B cell (primary cell): ENCODE results near the gene RUVBL1. TPM values are rescaled to one million over a fixed set of nuclear protein-coding genes. Genes with fewer than 3 reads are reported as not detected.

Source experiments
- ATAC-seq: fragments of 200-7000 bp; cut with Tn5 transposase; one replicate; pipeline ENCODE4 v1.10.0; 2021; ENCODE audit warnings: low read depth, mild to moderate bottlenecking, moderate number of reproducible peaks, moderate library complexity
- CTCF ChIA-PET: fragments of 350-600 bp; sonication (Branson Sonifier 250); formaldehyde crosslinking; loops from one replicate; lab custom pipeline; 2021; ENCODE audit warnings: antibody characterized with exemption, inconsistent platforms; lab: Charles Lee
- POLR2A ChIA-PET: fragments of 350-600 bp; sonication (Branson Sonifier 250); formaldehyde crosslinking; loops from one replicate; lab custom pipeline; 2021; ENCODE audit warnings: antibody characterized with exemption; lab: Charles Lee
- DNase-seq: peaks from one replicate; pipeline ENCODE4 v3.0.0; 2013
- H2AFZ ChIP-seq: 2 replicates; pipeline ENCODE4 v1.6.1; 2012; ENCODE audit warnings: mild to moderate bottlenecking, low read depth, low read length; ENCODE audit not compliant: insufficient read depth, poor library complexity, severe bottlenecking
- H3K27ac ChIP-seq, 2 donors: 1 replicate in 1 of 2; 2 replicates in 1 of 2; pipeline ENCODE4 v1.5.1; 2012 to 2013; ENCODE audit warnings: low read length in 2 of 2, mild to moderate bottlenecking in 2 of 2, moderate library complexity in 1 of 2
- H3K27me3 ChIP-seq, 4 experiments: fragments of 200-600 bp in 1 of 4; sonication (generic) in 1 of 4; replicated peaks in 1 of 4; 1 replicate in 2 of 4; 2 replicates in 2 of 4; pipeline versions ENCODE4 v1.6.1 to v1.7.0; 2013 to 2016; ENCODE audit warnings: low read length in 3 of 4, mild to moderate bottlenecking in 2 of 4, mixed read lengths in 1 of 4, moderate library complexity in 1 of 4; ENCODE audit not compliant: insufficient read depth in 4 of 4, control insufficient read depth in 3 of 4; ENCODE audit errors: control extremely low read depth in 1 of 4
- H3K36me3 ChIP-seq, 2 experiments: replicated peaks in 1 of 2; 1 replicate in 1 of 2; 2 replicates in 1 of 2; pipeline versions ENCODE4 v1.6.1 to v1.7.1; 2013; ENCODE audit warnings: low read length in 1 of 2; ENCODE audit not compliant: insufficient read depth in 2 of 2, control insufficient read depth in 1 of 2; ENCODE audit errors: control extremely low read depth in 1 of 2, extremely low read depth in 1 of 2
- H3K4me1 ChIP-seq, 2 donors: fragments of 200-600 bp in 1 of 2; sonication (generic) in 1 of 2; 1 replicate in 1 of 2; 2 replicates in 1 of 2; pipeline versions ENCODE4 v1.5.1 to v1.6.1; 2013 to 2017; ENCODE audit warnings: low read length in 2 of 2; ENCODE audit not compliant: control insufficient read depth in 2 of 2, insufficient read depth in 2 of 2
- H3K4me2 ChIP-seq: replicated peaks from 2 replicates; pipeline ENCODE3; 2012; ENCODE audit warnings: mild to moderate bottlenecking, low read depth, low read length; ENCODE audit not compliant: poor library complexity, severe bottlenecking
- H3K4me3 ChIP-seq, 5 experiments: fragments of 200-600 bp in 1 of 5; sonication (generic) in 1 of 5; 1 replicate in 3 of 5; 2 replicates in 2 of 5; pipeline versions ENCODE4 v1.5.1 to v1.7.0; 2011 to 2016; ENCODE audit warnings: low read length in 4 of 5, mild to moderate bottlenecking in 4 of 5, low read depth in 2 of 5, control low read depth in 1 of 5, moderate library complexity in 1 of 5; ENCODE audit not compliant: insufficient read depth in 1 of 5; ENCODE audit errors: control extremely low read depth in 1 of 5, extremely low read depth in 1 of 5
- H3K79me2 ChIP-seq: fragments of 200-600 bp; sonication (generic); one replicate; pipeline ENCODE4 v1.6.0; 2016; ENCODE audit warnings: low read length; ENCODE audit not compliant: control insufficient read depth, insufficient read depth
- H3K9ac ChIP-seq: fragments of 200-600 bp; sonication (generic); 2 replicates; pipeline ENCODE4 v1.6.1; 2017; ENCODE audit warnings: mild to moderate bottlenecking, low read length, moderate library complexity
- H3K9me3 ChIP-seq, 3 donors: one replicate each; pipeline versions ENCODE4 v1.6.1 to v1.7.1; 2013; ENCODE audit warnings: low read length in 2 of 3; ENCODE audit not compliant: control insufficient read depth in 2 of 3, insufficient read depth in 1 of 3; ENCODE audit errors: control extremely low read depth in 1 of 3
- H4K20me1 ChIP-seq: 2 replicates; pipeline ENCODE4 v1.6.0; 2012; ENCODE audit warnings: mild to moderate bottlenecking, low read length; ENCODE audit not compliant: insufficient read depth, control insufficient read depth, poor library complexity, severe bottlenecking
- H3K27ac Mint-ChIP-seq: one replicate; pipeline ENCODE4 v1.8.0; 2021; ENCODE audit warnings: mixed read lengths
- H3K27me3 Mint-ChIP-seq: one replicate; pipeline ENCODE4 v1.8.0; 2021; ENCODE audit warnings: mixed read lengths
- H3K4me1 Mint-ChIP-seq: one replicate; pipeline ENCODE4 v1.8.0; 2021; ENCODE audit warnings: mixed read lengths
- H3K4me3 Mint-ChIP-seq: one replicate; pipeline ENCODE4 v1.8.0; 2021; ENCODE audit warnings: mixed read lengths
- H3K9me3 Mint-ChIP-seq: one replicate; pipeline ENCODE4 v1.8.0; 2022; ENCODE audit warnings: mixed read lengths; ENCODE audit not compliant: insufficient read depth
- EZH2 ChIP-seq: IDR thresholded peaks from 2 replicates; pipeline ENCODE4 v1.6.1; 2012; ENCODE audit warnings: borderline replicate concordance, low read depth, mild to moderate bottlenecking, moderate library complexity, low read length; ENCODE audit not compliant: insufficient read depth, poor library complexity, severe bottlenecking
- WGBS: methylation state at CpG from one replicate; pipeline ENCODE4 v1.1.5; 2013; ENCODE audit warnings: missing lambda C conversion rate; ENCODE audit not compliant: insufficient coverage; 5-methylcytosine and 5-hydroxymethylcytosine counted together
- intact Hi-C: fragments of 100-400 bp; cut with micrococcal nuclease; formaldehyde crosslinking; loops from one replicate; pipeline ENCODE4 v1.10.0; 2022
- polyA plus RNA-seq: library from polyadenylated mRNA; depleted of rRNA; stranded (reverse); fragments of >200 nt; gene quantifications from 2 replicates; pipeline ENCODE4 v1.2.3, GENCODE V29; 2012
- total RNA-seq, 2 donors: library from RNA; stranded (reverse); fragments of 120-200 nt in 1 of 2; gene quantifications; 1 replicate in 1 of 2; 2 replicates in 1 of 2; pipeline versions ENCODE4 v1.2.3 to v1.2.4, GENCODE V29; 2013 to 2022
- TF ChIP-seq, protein P1 (sequence below): fragments of 200-600 bp; IDR thresholded peaks from one replicate; pipeline ENCODE4 v1.8.0; 2022; ENCODE audit warnings: antibody characterized with exemption, mild to moderate bottlenecking

The RUVBL1 gene
- total and polyA plus RNA-seq, 2 donors (not counting 1 experiment from before 2014, with no cell fraction given) = 20.4 to 20.5 TPM

DNA sequence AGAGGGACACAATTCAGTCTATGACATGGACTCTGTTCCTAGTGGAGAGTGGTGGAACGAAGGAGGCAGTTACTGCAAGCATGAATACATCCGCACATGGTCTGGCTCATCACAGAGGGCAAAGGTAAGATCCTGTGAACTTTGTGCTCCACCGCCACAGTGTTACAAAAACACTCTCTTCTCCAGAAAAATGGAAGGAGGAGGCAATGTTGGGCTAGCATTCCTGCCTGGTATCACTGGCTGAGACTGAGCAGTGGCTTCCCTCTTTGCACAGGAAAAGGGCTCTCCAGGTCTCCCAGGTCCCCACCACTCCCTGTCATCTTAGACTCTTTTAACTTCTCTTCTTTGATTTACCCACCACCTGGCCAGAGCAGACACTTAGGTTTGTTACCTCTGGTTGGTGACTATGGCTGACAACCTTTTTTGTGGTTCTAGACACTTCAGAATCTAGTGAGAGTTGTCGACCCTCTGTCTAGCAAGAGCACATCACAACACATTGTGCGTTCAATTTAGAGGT lies 28.2 kb upstream of the RUVBL1 start:
- ATAC-seq (no peak), DNase-seq (peak; percentile 12)
- H3K9me3 ChIP-seq = peaks cover 0 to 3% (median 0%) of the 10 kb centered on the region in 3 donors
- peaks cover 10% of the 10 kb centered on the region for H4K20me1 ChIP-seq
- Mint-ChIP-seq H3K27ac (peak overlapping the region; percentile 32), H3K27me3 (no peaks in the 10 kb centered on the region), H3K4me1 (peaks cover 24% of the 10 kb centered on the region), H3K4me3 (peak overlapping the region; percentile 44), H3K9me3 (peaks cover 3% of the 10 kb centered on the region)
- peaks cover 10% of the 10 kb centered on the region for H3K79me2 ChIP-seq
- peak overlapping the region; percentile 58 for H2AFZ ChIP-seq
- CTCF ChIA-PET = no interaction called here
- H3K27me3 ChIP-seq = no peaks in the 10 kb centered on the region
- 94% methylated on average over 2 of the region's 5 CpGs for WGBS
- TF ChIP-seq, protein P1, sequence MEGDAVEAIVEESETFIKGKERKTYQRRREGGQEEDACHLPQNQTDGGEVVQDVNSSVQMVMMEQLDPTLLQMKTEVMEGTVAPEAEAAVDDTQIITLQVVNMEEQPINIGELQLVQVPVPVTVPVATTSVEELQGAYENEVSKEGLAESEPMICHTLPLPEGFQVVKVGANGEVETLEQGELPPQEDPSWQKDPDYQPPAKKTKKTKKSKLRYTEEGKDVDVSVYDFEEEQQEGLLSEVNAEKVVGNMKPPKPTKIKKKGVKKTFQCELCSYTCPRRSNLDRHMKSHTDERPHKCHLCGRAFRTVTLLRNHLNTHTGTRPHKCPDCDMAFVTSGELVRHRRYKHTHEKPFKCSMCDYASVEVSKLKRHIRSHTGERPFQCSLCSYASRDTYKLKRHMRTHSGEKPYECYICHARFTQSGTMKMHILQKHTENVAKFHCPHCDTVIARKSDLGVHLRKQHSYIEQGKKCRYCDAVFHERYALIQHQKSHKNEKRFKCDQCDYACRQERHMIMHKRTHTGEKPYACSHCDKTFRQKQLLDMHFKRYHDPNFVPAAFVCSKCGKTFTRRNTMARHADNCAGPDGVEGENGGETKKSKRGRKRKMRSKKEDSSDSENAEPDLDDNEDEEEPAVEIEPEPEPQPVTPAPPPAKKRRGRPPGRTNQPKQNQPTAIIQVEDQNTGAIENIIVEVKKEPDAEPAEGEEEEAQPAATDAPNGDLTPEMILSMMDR = no peak
- TF ChIP-seq EZH2 = no peak
- no peak overlapping the region for H3K4me3 ChIP-seq
- POLR2A ChIA-PET = interaction anchor here (1.1 kb wide), 1 partner anchor 23 kb away, joined by 3 read pairs; no protein-coding TSS in a partner anchor
- peaks cover 0 to 5% of the 10 kb centered on the region in 2 experiments for H3K36me3 ChIP-seq
- peak overlapping the region in 1 of 2 donors; percentile 13 for H3K27ac ChIP-seq
- H3K9ac ChIP-seq = no peak overlapping the region
- peaks cover 11 to 14% of the 10 kb centered on the region in 2 donors for H3K4me1 ChIP-seq
- intact Hi-C loops = loop anchor here (2.0 kb wide), 1 partner anchor 75 kb away; no protein-coding TSS in a partner anchor
- H3K4me2 ChIP-seq = no peak overlapping the region

DNA sequence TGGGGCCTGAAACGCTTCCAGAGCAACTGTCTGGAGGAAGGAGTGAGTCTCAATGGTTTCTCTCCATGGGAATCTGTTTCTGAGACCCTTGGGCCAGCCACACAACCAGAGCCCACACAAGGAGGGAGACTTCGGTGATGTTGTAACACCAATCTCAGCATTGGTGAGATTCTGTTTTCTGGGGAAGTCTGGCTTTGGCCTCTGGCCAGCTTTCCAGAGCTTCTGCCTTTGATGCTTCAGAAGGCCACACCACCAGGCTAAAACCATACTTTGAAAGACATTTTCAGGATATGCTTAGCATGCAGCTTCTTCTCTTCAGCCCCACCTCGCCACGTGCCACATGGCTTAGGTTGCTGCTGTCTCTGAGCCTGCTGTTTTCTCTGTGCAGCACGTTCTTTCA lies 26.0 kb upstream of the RUVBL1 start:
- ChIA-PET CTCF (no interaction called here), POLR2A (no interaction called here)
- Histone ChIP-seq H3K79me2 (no peaks in the 10 kb centered on the region), H2AFZ (no peak overlapping the region), H3K27me3 (no peaks in the 10 kb centered on the region), H3K36me3 (no peaks in the 10 kb centered on the region), H3K4me1 (peaks cover 7 to 9% of the 10 kb centered on the region in 2 donors), H3K9me3 (peaks cover 0 to 3% (median 0%) of the 10 kb centered on the region in 3 donors), H3K27ac (no peak overlapping the region), H3K4me2 (no peak overlapping the region), H3K4me3 (no peak overlapping the region), H4K20me1 (no peaks in the 10 kb centered on the region), H3K9ac (no peak overlapping the region)
- no peak overlapping the region for H3K4me3 Mint-ChIP-seq
- ATAC-seq = no peak
- no peaks in the 10 kb centered on the region for H3K27me3 Mint-ChIP-seq
- H3K4me1 Mint-ChIP-seq = peaks cover 11% of the 10 kb centered on the region
- no peak overlapping the region for H3K27ac Mint-ChIP-seq
- no peak for DNase-seq
- TF ChIP-seq, protein P1 = no peak
- no peak for TF ChIP-seq EZH2
- 93% methylated on average over 3 of the region's 5 CpGs for WGBS
- intact Hi-C loops = no loop called here
- H3K9me3 Mint-ChIP-seq = peaks cover 3% of the 10 kb centered on the region
